Neural crest cell (in vitro differentiated cells): ENCODE data around the gene WNT1. TPM values are rescaled to one million over a fixed set of nuclear protein-coding genes. Genes with fewer than 3 reads are reported as not detected.

Experiments used
- DNase-seq: peaks from one replicate; pipeline ENCODE4 v3.0.0; 2021; ENCODE audit warnings: low read depth, mixed read lengths, low spot score
- H3K27ac Mint-ChIP-seq: one replicate; pipeline ENCODE4 v1.8.0; 2021; ENCODE audit warnings: mild to moderate bottlenecking, mixed read lengths; ENCODE audit not compliant: unreplicated experiment
- H3K27me3 Mint-ChIP-seq: 2 replicates; pipeline ENCODE4 v1.8.0; 2021; ENCODE audit warnings: low read depth, mild to moderate bottlenecking, mixed read lengths
- H3K36me3 Mint-ChIP-seq: 2 replicates; pipeline ENCODE4 v1.8.0; 2021; ENCODE audit warnings: low read depth, mild to moderate bottlenecking, mixed read lengths
- H3K4me1 Mint-ChIP-seq: 2 replicates; pipeline ENCODE4 v1.8.0; 2021; ENCODE audit warnings: mixed read lengths
- H3K4me3 Mint-ChIP-seq: one replicate; pipeline ENCODE4 v1.8.0; 2021; ENCODE audit warnings: mild to moderate bottlenecking, mixed read lengths
- H3K9me3 Mint-ChIP-seq: 2 replicates; pipeline ENCODE4 v1.8.0; 2021; ENCODE audit warnings: mixed read lengths
- total RNA-seq: library from RNA; stranded (reverse); gene quantifications from 2 replicates; pipeline ENCODE4 v1.2.1, GENCODE V29; 2021
- TF ChIP-seq, protein P1 (sequence below): fragments of 200-600 bp; sonication (generic); conservative IDR thresholded peaks from 2 replicates; pipeline ENCODE4 v1.5.0; 2021; ENCODE audit warnings: antibody characterized with exemption, mild to moderate bottlenecking

Gene WNT1
- total RNA-seq, 1 donor from 2014 or later: 2.1 TPM

GRCh38 chr12:49019443-49020324 is 41.6 kb downstream of the WNT1 start:
- Mint-ChIP-seq H3K27ac (peak overlapping the region; percentile 52), H3K9me3 (no peaks in the 10 kb centered on the region), H3K4me1 (peaks cover 26% of the 10 kb centered on the region), H3K4me3 (peak overlapping the region; percentile 99), H3K27me3 (no peaks in the 10 kb centered on the region), H3K36me3 (no peaks in the 10 kb centered on the region)
- DNase-seq: no peak
- TF ChIP-seq, protein P1, sequence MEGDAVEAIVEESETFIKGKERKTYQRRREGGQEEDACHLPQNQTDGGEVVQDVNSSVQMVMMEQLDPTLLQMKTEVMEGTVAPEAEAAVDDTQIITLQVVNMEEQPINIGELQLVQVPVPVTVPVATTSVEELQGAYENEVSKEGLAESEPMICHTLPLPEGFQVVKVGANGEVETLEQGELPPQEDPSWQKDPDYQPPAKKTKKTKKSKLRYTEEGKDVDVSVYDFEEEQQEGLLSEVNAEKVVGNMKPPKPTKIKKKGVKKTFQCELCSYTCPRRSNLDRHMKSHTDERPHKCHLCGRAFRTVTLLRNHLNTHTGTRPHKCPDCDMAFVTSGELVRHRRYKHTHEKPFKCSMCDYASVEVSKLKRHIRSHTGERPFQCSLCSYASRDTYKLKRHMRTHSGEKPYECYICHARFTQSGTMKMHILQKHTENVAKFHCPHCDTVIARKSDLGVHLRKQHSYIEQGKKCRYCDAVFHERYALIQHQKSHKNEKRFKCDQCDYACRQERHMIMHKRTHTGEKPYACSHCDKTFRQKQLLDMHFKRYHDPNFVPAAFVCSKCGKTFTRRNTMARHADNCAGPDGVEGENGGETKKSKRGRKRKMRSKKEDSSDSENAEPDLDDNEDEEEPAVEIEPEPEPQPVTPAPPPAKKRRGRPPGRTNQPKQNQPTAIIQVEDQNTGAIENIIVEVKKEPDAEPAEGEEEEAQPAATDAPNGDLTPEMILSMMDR: peak; percentile 48

- Mint-ChIP-seq H3K4me1 (peaks cover 26% of the 10 kb centered on the region), H3K4me3 (no peak overlapping the region), H3K9me3 (no peaks in the 10 kb centered on the region)
Measured at GRCh38 chr12:49020441-49020840, 42.3 kb downstream of the WNT1 start.

DNA sequence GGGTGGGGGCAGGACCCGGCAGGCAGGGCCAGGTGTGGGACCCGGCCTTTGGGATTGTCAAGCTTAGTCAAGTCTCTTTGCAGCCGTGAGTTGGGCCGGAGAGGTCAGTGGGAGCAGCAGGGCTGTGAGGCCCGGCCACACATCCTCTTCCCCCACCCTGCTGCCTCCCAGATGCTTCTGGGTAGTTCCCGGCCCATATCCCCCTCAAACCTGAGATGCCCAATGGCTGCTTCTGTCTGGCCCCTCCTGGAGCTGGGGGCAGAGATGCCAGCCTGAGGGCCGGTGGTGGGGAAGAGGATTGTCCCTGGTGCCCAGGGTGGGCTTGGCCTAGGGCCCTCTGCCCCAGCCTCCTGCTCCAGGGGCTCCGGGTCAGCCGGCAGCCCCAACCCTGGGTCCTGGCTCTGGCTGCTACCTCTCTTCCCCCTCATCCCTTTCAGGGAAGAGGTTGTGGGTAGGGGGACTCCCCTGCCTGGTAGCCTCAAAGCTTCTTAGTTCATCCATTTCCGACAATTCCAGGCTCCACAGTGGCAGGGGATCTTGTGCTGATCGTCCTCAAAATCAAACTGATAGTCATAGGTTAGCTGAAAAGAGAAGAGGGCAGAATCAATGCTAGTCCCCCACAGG is 43.3 kb downstream of the WNT1 start:
- no peak overlapping the region for H3K27ac Mint-ChIP-seq
- TF ChIP-seq, protein P1: no peak
- no peaks in the 10 kb centered on the region for H3K9me3 Mint-ChIP-seq
- H3K36me3 Mint-ChIP-seq: no peaks in the 10 kb centered on the region
- no peaks in the 10 kb centered on the region for H3K27me3 Mint-ChIP-seq
- DNase-seq: no peak
- peaks cover 26% of the 10 kb centered on the region for H3K4me1 Mint-ChIP-seq
- peak overlapping the region; percentile 54 for H3K4me3 Mint-ChIP-seq

More at GRCh38 chr12:49020441-49020840, 42.3 kb downstream of the WNT1 start:
- Mint-ChIP-seq H3K36me3 (no peaks in the 10 kb centered on the region), H3K27me3 (no peaks in the 10 kb centered on the region), H3K27ac (no peak overlapping the region)
- DNase-seq: no peak
- TF ChIP-seq, protein P1: no peak

DNA sequence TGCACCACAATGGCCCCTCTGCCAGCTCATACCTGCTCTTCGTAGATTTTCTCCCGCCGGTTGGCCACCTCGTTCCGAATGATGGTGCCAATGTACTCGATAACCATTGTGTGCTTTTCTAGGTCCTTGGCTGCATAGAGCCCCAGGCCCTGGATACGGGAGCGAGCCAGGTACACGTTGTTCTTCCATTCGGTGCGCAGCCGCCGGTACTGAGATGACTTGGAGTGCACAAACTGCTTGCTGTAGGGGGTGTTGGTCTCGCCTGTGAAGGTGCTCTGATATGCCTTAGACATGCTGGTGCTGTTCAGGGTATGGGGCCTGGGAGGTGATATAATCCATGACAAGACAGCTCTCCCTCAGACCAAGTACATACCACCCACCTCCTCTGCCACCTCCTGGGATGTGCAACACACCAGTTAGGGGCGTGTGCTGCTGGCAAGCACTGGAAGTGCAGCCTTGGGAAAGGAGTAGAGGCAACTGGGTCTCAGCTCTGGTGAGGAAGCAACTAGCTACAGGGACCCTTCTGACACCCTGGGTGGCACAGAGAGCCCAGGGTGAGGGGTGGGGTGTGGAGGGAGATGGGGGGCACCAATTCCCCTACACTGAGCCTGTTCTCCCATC is 44.5 kb downstream of the WNT1 start:
- H3K36me3 Mint-ChIP-seq: no peaks in the 10 kb centered on the region
- H3K4me1 Mint-ChIP-seq: peaks cover 18% of the 10 kb centered on the region
- H3K4me3 Mint-ChIP-seq: peak overlapping the region; percentile 15
- TF ChIP-seq, protein P1: no peak
- no peak for DNase-seq
- no peaks in the 10 kb centered on the region for H3K27me3 Mint-ChIP-seq
- no peak overlapping the region for H3K27ac Mint-ChIP-seq
- H3K9me3 Mint-ChIP-seq: no peaks in the 10 kb centered on the region

DNA sequence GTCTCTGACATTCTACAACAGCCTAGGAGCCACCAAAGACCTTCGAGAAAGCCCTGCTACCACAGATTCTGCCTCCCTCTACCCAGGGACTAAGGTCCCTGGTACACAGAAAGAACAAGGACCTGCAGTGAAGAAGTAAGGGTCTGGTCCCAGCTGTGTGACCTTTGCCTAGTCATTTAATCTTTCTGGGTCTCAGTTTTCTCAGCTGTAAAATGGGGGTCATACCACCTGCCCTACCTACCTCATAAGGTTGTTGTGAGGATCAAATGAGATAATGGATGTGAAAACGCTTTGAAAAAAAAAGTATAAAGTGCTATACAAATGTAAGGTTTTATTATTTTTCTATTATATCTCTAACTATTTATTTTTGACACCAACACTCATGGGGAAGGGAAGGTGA is 45.7 kb downstream of the WNT1 start:
- H3K27ac Mint-ChIP-seq: no peak overlapping the region
- DNase-seq: no peak
- no peaks in the 10 kb centered on the region for H3K9me3 Mint-ChIP-seq
- peaks cover 10% of the 10 kb centered on the region for H3K4me1 Mint-ChIP-seq
- TF ChIP-seq, protein P1: no peak
- no peaks in the 10 kb centered on the region for H3K27me3 Mint-ChIP-seq
- peaks cover 2% of the 10 kb centered on the region for H3K36me3 Mint-ChIP-seq
- no peak overlapping the region for H3K4me3 Mint-ChIP-seq
